Choroid plexus epithelial cell (primary cell): ENCODE measurements around the gene NUAK1.

Experiments
- DNase-seq: peaks from one replicate; pipeline ENCODE4 v3.0.0-alpha.2; 2010; ENCODE audit warnings: low read depth
- H3K4me3 ChIP-seq: 2 replicates; pipeline ENCODE4 v1.5.1; 2011; ENCODE audit warnings: low read depth, mild to moderate bottlenecking, control low read depth, low read length, moderate library complexity
- CTCF ChIP-seq: conservative IDR thresholded peaks from 2 replicates; pipeline ENCODE4 v1.5.1; 2011; ENCODE audit warnings: low read depth, mild to moderate bottlenecking, control low read depth, inconsistent platforms, low read length, moderate library complexity

NUAK1 gene

GRCh38 chr12:106065506-106065905, 73.2 kb downstream of the NUAK1 start:
- H3K4me3 ChIP-seq = no peak overlapping the region
- DNase-seq = no peak
- TF ChIP-seq CTCF = no peak

GRCh38 chr12:106064721-106065021, 74.1 kb downstream of the NUAK1 start:
- DNase-seq = no peak
- no peak for TF ChIP-seq CTCF
- H3K4me3 ChIP-seq = no peak overlapping the region

- no peak for TF ChIP-seq CTCF
Observed at GRCh38 chr12:106063826-106064720, 74.7 kb downstream of the NUAK1 start.

GRCh38 chr12:106062693-106063092, 76.1 kb downstream of the NUAK1 start:
- DNase-seq = no peak
- no peak for TF ChIP-seq CTCF
- no peak overlapping the region for H3K4me3 ChIP-seq

More at GRCh38 chr12:106063826-106064720, 74.7 kb downstream of the NUAK1 start:
- DNase-seq = no peak
- no peak overlapping the region for H3K4me3 ChIP-seq

GRCh38 chr12:106058256-106059182, 80.2 kb downstream of the NUAK1 start:
- no peak for TF ChIP-seq CTCF
- DNase-seq = peak; percentile 69
- no peak overlapping the region for H3K4me3 ChIP-seq

GRCh38 chr12:106054049-106054448, 84.7 kb downstream of the NUAK1 start:
- TF ChIP-seq CTCF = no peak
- no peak for DNase-seq

More at GRCh38 chr12:106054049-106054448, 84.7 kb downstream of the NUAK1 start:
- H3K4me3 ChIP-seq = no peak overlapping the region
